GM12874 (cell line): Measurements from ENCODE around the gene FGFR3.

Experiments used
- TF ChIP-seq, protein P1 (sequence below): IDR thresholded peaks from 2 replicates; pipeline ENCODE4 v1.5.1; 2011; ENCODE audit warnings: low read depth, mild to moderate bottlenecking, control low read depth, low read length, moderate library complexity; ENCODE audit not compliant: insufficient read depth

Gene FGFR3

DNA sequence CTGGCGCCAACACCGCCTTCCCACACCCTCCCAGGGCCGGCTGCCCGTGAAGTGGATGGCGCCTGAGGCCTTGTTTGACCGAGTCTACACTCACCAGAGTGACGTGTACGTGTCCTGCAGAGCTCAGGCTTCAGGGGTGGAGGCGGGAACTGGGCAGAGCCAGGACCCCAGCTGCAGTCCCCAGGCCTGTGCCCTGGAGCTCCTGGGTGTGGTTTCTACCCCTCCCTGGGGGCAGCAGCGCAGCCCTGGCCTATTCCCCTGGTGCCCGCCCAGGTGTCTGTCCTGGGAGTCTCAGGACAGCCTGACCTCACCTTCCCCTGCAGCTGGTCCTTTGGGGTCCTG lies 13.1 kb downstream of the FGFR3 start:
- TF ChIP-seq, protein P1, sequence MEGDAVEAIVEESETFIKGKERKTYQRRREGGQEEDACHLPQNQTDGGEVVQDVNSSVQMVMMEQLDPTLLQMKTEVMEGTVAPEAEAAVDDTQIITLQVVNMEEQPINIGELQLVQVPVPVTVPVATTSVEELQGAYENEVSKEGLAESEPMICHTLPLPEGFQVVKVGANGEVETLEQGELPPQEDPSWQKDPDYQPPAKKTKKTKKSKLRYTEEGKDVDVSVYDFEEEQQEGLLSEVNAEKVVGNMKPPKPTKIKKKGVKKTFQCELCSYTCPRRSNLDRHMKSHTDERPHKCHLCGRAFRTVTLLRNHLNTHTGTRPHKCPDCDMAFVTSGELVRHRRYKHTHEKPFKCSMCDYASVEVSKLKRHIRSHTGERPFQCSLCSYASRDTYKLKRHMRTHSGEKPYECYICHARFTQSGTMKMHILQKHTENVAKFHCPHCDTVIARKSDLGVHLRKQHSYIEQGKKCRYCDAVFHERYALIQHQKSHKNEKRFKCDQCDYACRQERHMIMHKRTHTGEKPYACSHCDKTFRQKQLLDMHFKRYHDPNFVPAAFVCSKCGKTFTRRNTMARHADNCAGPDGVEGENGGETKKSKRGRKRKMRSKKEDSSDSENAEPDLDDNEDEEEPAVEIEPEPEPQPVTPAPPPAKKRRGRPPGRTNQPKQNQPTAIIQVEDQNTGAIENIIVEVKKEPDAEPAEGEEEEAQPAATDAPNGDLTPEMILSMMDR = no peak

DNA sequence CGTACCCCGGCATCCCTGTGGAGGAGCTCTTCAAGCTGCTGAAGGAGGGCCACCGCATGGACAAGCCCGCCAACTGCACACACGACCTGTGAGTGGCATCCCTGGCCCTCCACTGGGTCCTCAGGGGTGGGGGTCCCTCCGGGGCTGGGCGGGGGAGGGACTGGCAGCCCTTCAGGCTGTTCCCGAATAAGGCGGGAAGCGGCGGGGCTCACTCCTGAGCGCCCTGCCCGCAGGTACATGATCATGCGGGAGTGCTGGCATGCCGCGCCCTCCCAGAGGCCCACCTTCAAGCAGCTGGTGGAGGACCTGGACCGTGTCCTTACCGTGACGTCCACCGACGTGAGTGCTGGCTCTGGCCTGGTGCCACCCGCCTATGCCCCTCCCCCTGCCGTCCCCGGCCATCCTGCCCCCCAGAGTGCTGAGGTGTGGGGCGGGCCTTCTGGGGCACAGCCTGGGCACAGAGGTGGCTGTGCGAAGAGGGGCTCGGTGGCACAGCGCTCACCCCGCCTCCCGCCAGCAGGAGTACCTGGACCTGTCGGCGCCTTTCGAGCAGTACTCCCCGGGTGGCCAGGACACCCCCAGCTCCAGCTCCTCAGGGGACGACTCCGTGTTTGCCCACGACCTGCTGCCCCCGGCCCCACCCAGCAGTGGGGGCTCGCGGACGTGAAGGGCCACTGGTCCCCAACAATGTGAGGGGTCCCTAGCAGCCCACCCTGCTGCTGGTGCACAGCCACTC lies 13.7 kb downstream of the FGFR3 start:
- TF ChIP-seq, protein P1 = no peak

DNA sequence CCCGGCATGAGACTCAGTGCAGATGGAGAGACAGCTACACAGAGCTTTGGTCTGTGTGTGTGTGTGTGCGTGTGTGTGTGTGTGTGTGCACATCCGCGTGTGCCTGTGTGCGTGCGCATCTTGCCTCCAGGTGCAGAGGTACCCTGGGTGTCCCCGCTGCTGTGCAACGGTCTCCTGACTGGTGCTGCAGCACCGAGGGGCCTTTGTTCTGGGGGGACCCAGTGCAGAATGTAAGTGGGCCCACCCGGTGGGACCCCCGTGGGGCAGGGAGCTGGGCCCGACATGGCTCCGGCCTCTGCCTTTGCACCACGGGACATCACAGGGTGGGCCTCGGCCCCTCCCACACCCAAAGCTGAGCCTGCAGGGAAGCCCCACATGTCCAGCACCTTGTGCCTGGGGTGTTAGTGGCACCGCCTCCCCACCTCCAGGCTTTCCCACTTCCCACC lies 14.3 kb downstream of the FGFR3 start:
- TF ChIP-seq, protein P1 = no peak

DNA sequence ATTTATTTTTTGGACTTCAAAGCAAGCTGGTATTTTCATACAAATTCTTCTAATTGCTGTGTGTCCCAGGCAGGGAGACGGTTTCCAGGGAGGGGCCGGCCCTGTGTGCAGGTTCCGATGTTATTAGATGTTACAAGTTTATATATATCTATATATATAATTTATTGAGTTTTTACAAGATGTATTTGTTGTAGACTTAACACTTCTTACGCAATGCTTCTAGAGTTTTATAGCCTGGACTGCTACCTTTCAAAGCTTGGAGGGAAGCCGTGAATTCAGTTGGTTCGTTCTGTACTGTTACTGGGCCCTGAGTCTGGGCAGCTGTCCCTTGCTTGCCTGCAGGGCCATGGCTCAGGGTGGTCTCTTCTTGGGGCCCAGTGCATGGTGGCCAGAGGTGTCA lies 15.3 kb downstream of the FGFR3 start:
- TF ChIP-seq, protein P1 = no peak

DNA sequence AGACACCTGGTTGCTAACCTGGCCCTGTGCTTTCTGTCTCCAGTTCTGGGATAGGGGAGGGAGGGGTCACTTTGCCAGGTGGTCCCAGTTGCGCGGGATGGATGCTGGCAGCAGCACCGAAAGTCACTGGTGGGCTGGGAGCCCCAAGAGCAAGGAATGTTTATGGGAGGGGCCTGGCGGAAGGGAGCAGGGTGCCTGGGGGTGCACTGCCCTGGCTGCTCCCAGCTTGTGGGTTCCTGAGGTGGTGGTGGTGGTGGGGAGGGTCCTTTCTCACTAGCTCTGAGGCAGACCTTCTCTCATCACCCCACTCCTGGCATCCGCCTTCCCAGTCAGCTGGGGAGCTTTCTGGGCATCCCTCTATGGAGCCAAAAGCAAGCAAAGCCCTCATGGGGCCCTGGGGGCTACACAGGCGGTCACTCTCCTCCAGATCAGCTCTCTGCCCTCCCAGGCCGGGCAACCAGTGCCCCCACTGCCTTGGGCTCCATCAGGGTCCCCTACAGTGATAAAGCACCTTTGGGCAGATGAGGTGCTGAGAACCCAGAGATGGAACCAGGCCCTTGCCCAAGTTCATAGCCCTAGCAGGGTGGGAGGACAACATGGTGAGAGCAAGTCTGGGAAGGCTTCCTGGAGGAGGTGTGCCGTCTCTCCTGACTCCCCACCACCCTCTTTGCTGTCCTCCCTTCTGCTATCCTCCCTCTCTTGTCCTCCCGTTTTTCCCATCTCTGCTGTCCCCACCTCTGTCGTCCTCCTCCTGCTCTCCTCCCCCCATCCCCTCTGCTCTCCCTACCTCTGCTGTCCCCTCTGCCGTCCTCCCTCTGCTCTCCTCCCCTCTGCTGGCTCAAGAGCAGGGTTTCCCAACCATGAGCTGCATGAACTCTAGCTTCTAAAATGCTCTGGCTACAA lies 16.0 kb downstream of the FGFR3 start:
- TF ChIP-seq, protein P1 = no peak

DNA sequence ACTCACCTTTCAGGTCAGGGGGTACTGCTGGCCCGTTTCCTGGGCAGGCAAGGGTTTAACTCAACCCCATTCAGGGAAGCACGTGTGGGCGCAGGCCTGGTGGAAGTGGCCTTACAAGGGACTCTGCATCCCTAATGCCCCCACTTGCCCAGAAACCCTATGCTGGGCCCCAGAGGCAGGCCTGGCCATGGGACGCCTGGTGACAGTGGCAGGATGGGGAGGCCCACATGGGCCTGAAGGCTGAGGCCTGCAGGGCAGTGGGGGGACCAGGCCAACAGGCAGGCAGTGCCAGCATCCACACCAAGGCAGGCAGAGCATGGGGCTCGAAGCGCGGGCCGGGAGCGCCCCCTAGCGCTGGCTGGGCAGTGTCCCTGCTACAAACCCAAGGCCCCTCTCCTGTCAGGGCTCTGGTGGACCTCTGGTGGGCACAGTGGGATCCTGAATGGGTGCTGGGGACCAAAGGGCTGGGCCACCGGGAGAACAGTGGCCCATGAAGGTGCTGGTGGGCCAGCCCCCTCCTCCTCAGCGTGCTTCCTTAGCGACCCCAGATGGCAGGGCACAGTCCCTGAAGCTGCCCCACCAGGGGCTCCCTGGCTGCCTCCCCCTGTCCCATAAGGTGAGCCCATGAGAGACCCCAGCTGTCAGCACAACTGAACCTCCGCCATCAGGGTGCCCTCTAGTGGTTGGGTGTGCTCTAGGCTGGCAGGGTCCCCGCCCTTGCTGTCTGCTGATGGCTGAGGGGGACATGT lies 16.8 kb downstream of the FGFR3 start:
- TF ChIP-seq, protein P1 = peak; percentile 97

DNA sequence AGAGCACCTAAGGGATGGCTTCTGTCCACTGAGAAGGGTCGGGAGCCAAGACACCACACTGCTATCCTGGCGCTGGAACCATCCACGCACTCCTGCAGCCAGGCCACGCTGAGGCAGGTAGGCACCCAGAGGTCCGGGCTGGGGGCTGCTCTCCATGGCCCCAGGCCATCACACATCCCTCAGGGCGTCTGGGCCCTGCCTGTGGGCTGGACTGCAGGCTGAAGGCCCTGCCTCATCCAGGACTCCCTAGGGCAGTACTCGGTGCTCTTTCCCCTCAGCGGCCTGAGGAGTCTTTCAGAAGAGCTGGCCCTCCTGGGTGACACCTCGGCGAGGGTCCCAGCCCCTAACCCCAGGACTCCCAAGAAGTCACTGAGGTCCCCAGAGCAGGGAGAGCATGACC lies 17.7 kb downstream of the FGFR3 start:
- TF ChIP-seq, protein P1 = no peak
